ENCODE measurements around the gene ROBO4.

The ROBO4 gene

GRCh38 chr11:124892750-124893454 lies 4.8 kb downstream of the ROBO4 start:
- intact Hi-C loops (cut with DNase I) = no loop called here
- DNase-seq = peak in 2 of 10 donors; percentile 27 to 57

- intact Hi-C loops (cut with DNase I) = no loop called here
- no peak for DNase-seq
These were observed 5.5 kb downstream of the ROBO4 start for GRCh38 chr11:124892146-124892545.

- DNase-seq = peak in 1 of 10 donors; percentile 79
- intact Hi-C loops (cut with DNase I) = no loop called here
These were observed 6.2 kb downstream of the ROBO4 start for GRCh38 chr11:124891373-124891861.

GRCh38 chr11:124890683-124891372 lies 6.8 kb downstream of the ROBO4 start:
- intact Hi-C loops (cut with DNase I) = no loop called here
- DNase-seq = peak in 1 of 10 donors; percentile 67

GRCh38 chr11:124890151-124890550 lies 7.5 kb downstream of the ROBO4 start:
- no peak for DNase-seq
- intact Hi-C loops (cut with DNase I) = no loop called here

- intact Hi-C loops (cut with DNase I) = no loop called here
- DNase-seq = peak in 1 of 10 donors; percentile 12
These were observed 8.2 kb downstream of the ROBO4 start for GRCh38 chr11:124889191-124890091.

- intact Hi-C loops (cut with DNase I) = no loop called here
- peak in 1 of 10 donors; percentile 34 for DNase-seq
These were observed 10.0 kb downstream of the ROBO4 start for GRCh38 chr11:124887667-124888013.

GRCh38 chr11:124886978-124887666 lies 10.5 kb downstream of the ROBO4 start:
- peak in 2 of 10 donors; percentile 36 to 48 for DNase-seq
- intact Hi-C loops (cut with DNase I) = no loop called here

GRCh38 chr11:124886476-124886875 lies 11.2 kb downstream of the ROBO4 start:
- peak in 2 of 10 donors; percentile 2 to 76 for DNase-seq
- intact Hi-C loops (cut with DNase I) = no loop called here

GRCh38 chr11:124884869-124885479 lies 12.7 kb downstream of the ROBO4 start:
- DNase-seq = peak in 1 of 10 donors; percentile 41
- intact Hi-C loops (cut with DNase I) = no loop called here

- DNase-seq = peak in 1 of 10 donors; percentile 30
- intact Hi-C loops (cut with DNase I) = no loop called here
These were observed 13.3 kb downstream of the ROBO4 start for GRCh38 chr11:124884340-124884739.

- intact Hi-C loops (cut with DNase I) = no loop called here
- DNase-seq = peak in 2 of 10 donors; percentile 12 to 37
These were observed 15.2 kb downstream of the ROBO4 start for GRCh38 chr11:124882339-124883071.

- peak in 1 of 10 donors; percentile 5 for DNase-seq
- intact Hi-C loops (cut with DNase I) = no loop called here
These were observed 16.7 kb downstream of the ROBO4 start for GRCh38 chr11:124880958-124881357.

GRCh38 chr11:124880290-124880611 lies 17.4 kb downstream of the ROBO4 start:
- intact Hi-C loops (cut with DNase I) = no loop called here
- peak in 2 of 10 donors; percentile 5 to 61 for DNase-seq

GRCh38 chr11:124879493-124880289 lies 18.0 kb downstream of the ROBO4 start:
- intact Hi-C loops (cut with DNase I) = loop anchor here (5.0 kb wide), 2 partner anchors 53 to 73 kb away; partner anchors contain the start of gene CCDC15
- peak in 2 of 10 donors; percentile 6 to 70 for DNase-seq

GRCh38 chr11:124878759-124879492 lies 18.7 kb downstream of the ROBO4 start:
- peak in 1 of 10 donors; percentile 29 for DNase-seq
- intact Hi-C loops (cut with DNase I) = loop anchor here (5.0 kb wide), 2 partner anchors 53 to 73 kb away; partner anchors contain the start of gene CCDC15
